Right atrium auricular region (tissue), 2 donors: ENCODE data around the gene TSPAN9. TPM values are rescaled to one million over a fixed set of nuclear protein-coding genes. Genes with fewer than 3 reads are reported as not detected.
A peak's percentile ranks its signal among the peaks of the same experiment; 100 is the strongest.

ENCODE experiments used
- DNase-seq: peaks from one replicate; pipeline ENCODE4 v3.0.0-alpha.2; 2019; ENCODE audit warnings: low spot score
- H3K27ac ChIP-seq, 2 donors: fragments of 200-600 bp; sonication (generic); 1 replicate in 1 of 2; 2 replicates in 1 of 2; pipeline ENCODE4 v1.5.1; 2016 to 2019
- H3K27me3 ChIP-seq, 2 donors: fragments of 200-600 bp; sonication (generic); one replicate each; pipeline versions ENCODE4 v1.5.1 to v1.6.0; 2017 to 2019
- H3K36me3 ChIP-seq: fragments of 200-600 bp; sonication (generic); one replicate; pipeline ENCODE4 v1.5.1; 2016
- H3K4me1 ChIP-seq, 2 donors: fragments of 200-600 bp; sonication (generic); one replicate each; pipeline versions ENCODE4 v1.5.1 to v1.6.0; 2017 to 2019
- H3K4me3 ChIP-seq, 2 donors: fragments of 200-600 bp; sonication (generic); 1 replicate in 1 of 2; 2 replicates in 1 of 2; pipeline ENCODE4 v1.5.1; 2017 to 2019; ENCODE audit warnings: mild to moderate bottlenecking in 1 of 2, moderate library complexity in 1 of 2
- H3K9me3 ChIP-seq, 2 donors: fragments of 200-600 bp; sonication (generic); one replicate each; pipeline ENCODE4 v1.5.1; 2019
- CTCF ChIP-seq, 2 donors: fragments of 200-600 bp; sonication (generic); IDR thresholded peaks; one replicate each; pipeline ENCODE4 v1.5.1; 2019; ENCODE audit warnings: antibody characterized with exemption in 2 of 2
- total RNA-seq, 2 donors: library from RNA; depleted of rRNA; stranded (reverse); fragments of >200 nt; gene quantifications; one replicate each; pipeline ENCODE4 v1.1.0, GENCODE V29; 2016

Gene TSPAN9
- total RNA-seq, 2 donors from 2014 or later, result 103 to 185 TPM

GRCh38 chr12:3250576-3250975 is 173.4 kb downstream of the TSPAN9 start:
- peak; percentile 75 for DNase-seq
- TF ChIP-seq CTCF (IDR thresholded peaks at IDR 0.05), result peak in 1 of 2 donors; percentile 23
- no peak overlapping the region for H3K4me3 ChIP-seq
- H3K36me3 ChIP-seq, result no peaks in the 10 kb centered on the region
- H3K4me1 ChIP-seq, result peaks cover 0 to 90% of the 10 kb centered on the region in 2 donors
- peak overlapping the region; percentile 91 to 97 for H3K27ac ChIP-seq
- H3K27me3 ChIP-seq, result no peaks in the 10 kb centered on the region
- H3K9me3 ChIP-seq, result no peaks in the 10 kb centered on the region

GRCh38 chr12:3251067-3251466 is 173.9 kb downstream of the TSPAN9 start:
- no peak for TF ChIP-seq CTCF (IDR thresholded peaks at IDR 0.05)
- no peaks in the 10 kb centered on the region for H3K9me3 ChIP-seq
- peak overlapping the region; percentile 91 to 97 for H3K27ac ChIP-seq
- DNase-seq, result no peak
- H3K36me3 ChIP-seq, result no peaks in the 10 kb centered on the region
- no peak overlapping the region for H3K4me3 ChIP-seq
- H3K27me3 ChIP-seq, result no peaks in the 10 kb centered on the region
- peaks cover 0 to 91% of the 10 kb centered on the region in 2 donors for H3K4me1 ChIP-seq

- no peaks in the 10 kb centered on the region for H3K27me3 ChIP-seq
- no peak for TF ChIP-seq CTCF (IDR thresholded peaks at IDR 0.05)
- H3K4me3 ChIP-seq, result no peak overlapping the region
- DNase-seq, result no peak
- H3K27ac ChIP-seq, result peak overlapping the region; percentile 91 to 97
- no peaks in the 10 kb centered on the region for H3K9me3 ChIP-seq
- H3K36me3 ChIP-seq, result no peaks in the 10 kb centered on the region
- H3K4me1 ChIP-seq, result peaks cover 0 to 91% of the 10 kb centered on the region in 2 donors
These were observed 174.5 kb downstream of the TSPAN9 start for GRCh38 chr12:3251691-3252090.

GRCh38 chr12:3252450-3252891 is 175.3 kb downstream of the TSPAN9 start:
- Histone ChIP-seq H3K27ac (peak overlapping the region; percentile 91 to 97), H3K27me3 (no peaks in the 10 kb centered on the region), H3K4me1 (peaks cover 0 to 91% of the 10 kb centered on the region in 2 donors), H3K4me3 (no peak overlapping the region), H3K36me3 (no peaks in the 10 kb centered on the region), H3K9me3 (no peaks in the 10 kb centered on the region)
- peak; percentile 95 for DNase-seq
- no peak for TF ChIP-seq CTCF (IDR thresholded peaks at IDR 0.05)

GRCh38 chr12:3253682-3254275 is 176.6 kb downstream of the TSPAN9 start:
- peak overlapping the region; percentile 91 to 97 for H3K27ac ChIP-seq
- H3K27me3 ChIP-seq, result no peaks in the 10 kb centered on the region
- no peak overlapping the region for H3K4me3 ChIP-seq
- H3K36me3 ChIP-seq, result no peaks in the 10 kb centered on the region
- H3K4me1 ChIP-seq, result peaks cover 0 to 90% of the 10 kb centered on the region in 2 donors
- TF ChIP-seq CTCF (IDR thresholded peaks at IDR 0.05), result no peak
- no peak for DNase-seq
- H3K9me3 ChIP-seq, result no peaks in the 10 kb centered on the region

- DNase-seq, result no peak
- H3K4me1 ChIP-seq, result peaks cover 0 to 87% of the 10 kb centered on the region in 2 donors
- no peak for TF ChIP-seq CTCF (IDR thresholded peaks at IDR 0.05)
These were observed 177.9 kb downstream of the TSPAN9 start for GRCh38 chr12:3255057-3255456.

More at GRCh38 chr12:3255057-3255456, 177.9 kb downstream of the TSPAN9 start:
- no peak overlapping the region for H3K4me3 ChIP-seq
- H3K27ac ChIP-seq, result peak overlapping the region; percentile 91 to 97
- H3K27me3 ChIP-seq, result no peaks in the 10 kb centered on the region
- H3K36me3 ChIP-seq, result no peaks in the 10 kb centered on the region
- H3K9me3 ChIP-seq, result no peaks in the 10 kb centered on the region
